H1 (cell line): ENCODE measurements around the gene PEX19. TPM values are rescaled to one million over a fixed set of nuclear protein-coding genes. Genes with fewer than 3 reads are reported as not detected.

Source experiments
- CTCF ChIA-PET: fragments of 300-600 bp; sonication (Branson Sonifier 250); formaldehyde crosslinking; loops from one replicate; lab custom pipeline; 2021; ENCODE audit not compliant: partially characterized antibody; lab: Charles Lee
- POLR2A ChIA-PET: fragments of 300-600 bp; sonication (Branson Sonifier 250); formaldehyde crosslinking; loops from one replicate; lab custom pipeline; 2021; ENCODE audit warnings: inconsistent platforms; ENCODE audit not compliant: partially characterized antibody; lab: Charles Lee
- DNase-seq, 2 experiments: peaks; one replicate each; pipeline versions ENCODE4 v3.0.0 to v3.0.0-alpha.2; 2010 to 2022; ENCODE audit warnings: low spot score in 2 of 2, low read depth in 1 of 2, mixed read lengths in 1 of 2
- FAIRE-seq: peaks from 2 replicates; lab custom pipeline; 2011; peaks lifted over from hg19 to GRCh38; lab: Jason Lieb, UNC
- H2AFZ ChIP-seq: 2 replicates; pipeline ENCODE4 v1.8.1; 2012; ENCODE audit warnings: low read length, inconsistent platforms
- H2AK5ac ChIP-seq: 2 replicates; pipeline ENCODE4 v1.6.1; 2013; ENCODE audit warnings: low read depth, low read length
- H2BK120ac ChIP-seq: replicated peaks from 2 replicates; pipeline ENCODE3; 2013; ENCODE audit warnings: low read depth, low read length, inconsistent platforms
- H2BK12ac ChIP-seq: 2 replicates; pipeline ENCODE4 v1.6.1; 2013; ENCODE audit warnings: low read depth, low read length
- H2BK15ac ChIP-seq: 2 replicates; pipeline ENCODE4 v1.6.1; 2013; ENCODE audit warnings: low read length
- H2BK20ac ChIP-seq: 2 replicates; pipeline ENCODE4 v1.6.1; 2013; ENCODE audit warnings: low read length
- H2BK5ac ChIP-seq: 2 replicates; pipeline ENCODE4 v1.6.1; 2013; ENCODE audit warnings: low read depth, low read length
- H3K14ac ChIP-seq: 2 replicates; pipeline ENCODE4 v1.6.1; 2013; ENCODE audit warnings: inconsistent platforms; ENCODE audit not compliant: insufficient read length
- H3K18ac ChIP-seq: 2 replicates; pipeline ENCODE4 v1.6.1; 2013; ENCODE audit warnings: low read length; ENCODE audit errors: extremely low read depth
- H3K23ac ChIP-seq: 2 replicates; pipeline ENCODE4 v1.6.1; 2013; ENCODE audit warnings: inconsistent platforms; ENCODE audit not compliant: insufficient read length
- H3K23me2 ChIP-seq: 2 replicates; pipeline ENCODE4 v1.6.1; 2013; ENCODE audit warnings: low read depth, low read length
- H3K27ac ChIP-seq: 2 replicates; pipeline ENCODE4 v1.6.1; 2011; ENCODE audit warnings: low read depth, low read length, inconsistent platforms
- H3K27me3 ChIP-seq, 4 experiments: replicated peaks in 1 of 4; 1 replicate in 1 of 4; 2 replicates in 3 of 4; pipeline versions ENCODE4 v1.6.1 to v1.8.1; 2011 to 2013; ENCODE audit warnings: low read length in 3 of 4, mild to moderate bottlenecking in 3 of 4, inconsistent platforms in 2 of 4, mixed read lengths in 2 of 4, moderate library complexity in 1 of 4; ENCODE audit not compliant: control insufficient read depth in 3 of 4, insufficient read depth in 3 of 4; ENCODE audit errors: extremely low read depth in 1 of 4
- H3K36me3 ChIP-seq, 4 experiments: 2 replicates each; pipeline versions ENCODE4 v1.6.1 to v1.8.1; 2011 to 2013; ENCODE audit warnings: mild to moderate bottlenecking in 4 of 4, low read length in 3 of 4, moderate library complexity in 2 of 4, control low read depth in 1 of 4, inconsistent platforms in 1 of 4; ENCODE audit not compliant: insufficient read depth in 4 of 4, control insufficient read depth in 2 of 4
- H3K4ac ChIP-seq: replicated peaks from 2 replicates; pipeline ENCODE3; 2013; ENCODE audit warnings: low read length, low read depth, mixed read lengths, inconsistent platforms; ENCODE audit not compliant: insufficient read length
- H3K4me1 ChIP-seq, 4 experiments: replicated peaks in 1 of 4; 1 replicate in 1 of 4; 2 replicates in 3 of 4; pipeline versions ENCODE4 v1.6.1 to v1.8.1; 2011 to 2013; ENCODE audit warnings: low read length in 3 of 4, inconsistent platforms in 2 of 4, mixed read lengths in 1 of 4; ENCODE audit not compliant: insufficient read depth in 4 of 4, control insufficient read depth in 3 of 4
- H3K4me2 ChIP-seq, 2 experiments: 2 replicates each; pipeline versions ENCODE4 v1.6.1 to v1.8.1; 2011 to 2013; ENCODE audit warnings: low read depth in 2 of 2, low read length in 2 of 2, control low read depth in 1 of 2, inconsistent platforms in 1 of 2, mild to moderate bottlenecking in 1 of 2; ENCODE audit not compliant: insufficient read depth in 1 of 2
- H3K4me3 ChIP-seq, 4 experiments: fragments of 200-600, 300-600 bp in 1 of 4; sonication (generic), shearing (Covaris generic), sonication (Bioruptor Twin) in 1 of 4; 2 replicates each; pipeline versions ENCODE4 v1.5.1 to v1.8.1; 2011 to 2016; ENCODE audit warnings: low read length in 4 of 4, low read depth in 3 of 4, control low read depth in 2 of 4, inconsistent platforms in 2 of 4, mild to moderate bottlenecking in 2 of 4, mixed read lengths in 1 of 4, moderate library complexity in 1 of 4; ENCODE audit not compliant: insufficient read depth in 2 of 4; ENCODE audit errors: extremely low read depth in 1 of 4
- H3K56ac ChIP-seq: replicated peaks from 2 replicates; pipeline ENCODE3; 2013; ENCODE audit warnings: low read depth, mild to moderate bottlenecking, mixed read lengths, low read length, inconsistent platforms; ENCODE audit not compliant: insufficient read length
- H3K79me1 ChIP-seq: 2 replicates; pipeline ENCODE4 v1.6.1; 2013; ENCODE audit warnings: low read depth, low read length, control low read depth
- H3K79me2 ChIP-seq, 2 experiments: 2 replicates each; pipeline versions ENCODE4 v1.6.1 to v1.8.1; 2012 to 2013; ENCODE audit warnings: low read length in 2 of 2, mild to moderate bottlenecking in 2 of 2, inconsistent platforms in 1 of 2; ENCODE audit not compliant: insufficient read depth in 2 of 2, control insufficient read depth in 1 of 2
- H3K9ac ChIP-seq, 4 experiments: replicated peaks in 1 of 4; 1 replicate in 1 of 4; 2 replicates in 3 of 4; pipeline versions ENCODE4 v1.6.1 to v1.8.1; 2011 to 2013; ENCODE audit warnings: low read depth in 3 of 4, low read length in 3 of 4, control low read depth in 2 of 4, mild to moderate bottlenecking in 2 of 4, moderate library complexity in 2 of 4, inconsistent platforms in 1 of 4; ENCODE audit errors: extremely low read depth in 1 of 4
- H3K9me3 ChIP-seq, 2 experiments: 2 replicates each; pipeline versions ENCODE4 v1.6.1 to v1.8.1; 2012 to 2013; ENCODE audit warnings: mild to moderate bottlenecking in 2 of 2, moderate library complexity in 2 of 2, control low read depth in 1 of 2, inconsistent platforms in 1 of 2, low read depth in 1 of 2, low read length in 1 of 2, mixed read lengths in 1 of 2; ENCODE audit not compliant: insufficient read depth in 2 of 2
- H4K20me1 ChIP-seq, 2 experiments: replicated peaks in 1 of 2; 2 replicates each; pipeline versions ENCODE3 to v1.8.1; 2011 to 2013; ENCODE audit warnings: inconsistent platforms in 2 of 2, low read length in 2 of 2, mild to moderate bottlenecking in 1 of 2; ENCODE audit not compliant: insufficient read depth in 2 of 2, control insufficient read depth in 1 of 2
- H4K5ac ChIP-seq: 2 replicates; pipeline ENCODE4 v1.6.1; 2013; ENCODE audit warnings: low read length, low read depth, mixed read lengths, inconsistent platforms; ENCODE audit not compliant: insufficient read length
- H4K8ac ChIP-seq: 2 replicates; pipeline ENCODE4 v1.8.0; 2013; ENCODE audit warnings: mild to moderate bottlenecking, moderate library complexity, low read length, inconsistent platforms; ENCODE audit not compliant: insufficient read depth; ENCODE audit errors: extremely low read depth
- H4K91ac ChIP-seq: replicated peaks from 2 replicates; pipeline ENCODE3; 2013; ENCODE audit warnings: low read length, mixed read lengths, inconsistent platforms; ENCODE audit not compliant: insufficient read length
- NRF1 ChIP-seq: IDR thresholded peaks from 2 replicates; pipeline ENCODE4 v1.6.1; 2011; ENCODE audit warnings: mild to moderate bottlenecking, low read depth, low read length, improper control_type of control experiment
- RNF2 ChIP-seq: fragments of 200-900, 300-1000 bp; sonication (generic); IDR thresholded peaks from 2 replicates; pipeline ENCODE4 v1.7.1; 2016; ENCODE audit warnings: borderline replicate concordance, low read depth, mild to moderate bottlenecking, antibody characterized with exemption, low read length; ENCODE audit not compliant: poor library complexity, severe bottlenecking; ENCODE audit errors: missing control alignments
- WGBS, 2 experiments: shearing (Covaris generic) in 1 of 2; methylation state at CpG; one replicate each; pipeline versions ENCODE4 v1.1.6 to v1.1.7; 2013 to 2015; ENCODE audit warnings: low lambda C conversion rate in 2 of 2, mixed read lengths in 2 of 2, inconsistent platforms in 1 of 2, low coverage in 1 of 2, missing lambda C conversion rate in 1 of 2; ENCODE audit not compliant: insufficient replicate concordance in 2 of 2, insufficient coverage in 1 of 2, insufficient read length in 1 of 2; ENCODE audit errors: extremely low coverage in 1 of 2, missing lambda C conversion rate in 1 of 2; 5-methylcytosine and 5-hydroxymethylcytosine counted together
- polyA plus RNA-seq, 7 experiments: library from polyadenylated mRNA; depleted of rRNA in 3 of 7; stranded (reverse) in 5 of 7; unstranded in 2 of 7; fragments of >200 nt in 5 of 7; fragments of 200-250 nt in 2 of 7; gene quantifications; 1 replicate in 5 of 7; 2 replicates in 1 of 7; 4 replicates in 1 of 7; pipeline versions ENCODE4 v1.2.1 to v1.2.3, GENCODE V29; 2011 to 2013; ENCODE audit warnings: missing spikeins in 2 of 7, mixed read lengths in 2 of 7
- total RNA-seq: library from RNA; stranded (reverse); fragmentation: NEBNext Ultra II Directional; extraction: Animal tissue kit (Norgen Biotek cat#: 25700); gene quantifications from 2 replicates; pipeline ENCODE4 v1.2.1, GENCODE V29; 2021

The PEX19 gene
- total and polyA plus RNA-seq, 2 of the 8 experiments (the other 6 are each of a cell fraction or from before 2014, with no cell fraction given): 50.4 to 80.2 TPM

- Histone ChIP-seq H3K9ac (no peak overlapping the region), H4K5ac (no peak overlapping the region), H2AK5ac (no peak overlapping the region), H3K23ac (no peak overlapping the region), H3K4ac (no peak overlapping the region), H2BK12ac (no peak overlapping the region), H3K56ac (no peak overlapping the region), H4K20me1 (peaks cover 0 to 2% of the 10 kb centered on the region in 2 experiments), H3K9me3 (no peaks in the 10 kb centered on the region), H3K79me1 (no peaks in the 10 kb centered on the region), H3K18ac (no peak overlapping the region), H3K27me3 (no peaks in the 10 kb centered on the region), H3K36me3 (peaks cover 27 to 81% (median 73%) of the 10 kb centered on the region in 4 experiments), H3K23me2 (no peaks in the 10 kb centered on the region), H3K4me3 (no peak overlapping the region), H2AFZ (no peak overlapping the region), H3K4me1 (no peaks in the 10 kb centered on the region), H3K14ac (no peak overlapping the region), H2BK20ac (no peak overlapping the region), H2BK15ac (no peak overlapping the region), H4K8ac (no peak overlapping the region; the same call in 1 of the 2 replicates), H3K79me2 (no peaks in the 10 kb centered on the region), H2BK120ac (no peak overlapping the region), H4K91ac (no peak overlapping the region), H2BK5ac (no peak overlapping the region), H3K27ac (no peak overlapping the region), H3K4me2 (no peak overlapping the region)
- POLR2A ChIA-PET: interaction anchor here (0.5 to 1.0 kb wide), 2 partner anchors 8 to 12 kb away, joined by 4 read pairs; no protein-coding TSS in a partner anchor
- no peak for DNase-seq
- TF ChIP-seq RNF2 (no peak), NRF1 (no peak)
- WGBS, 2 experiments: 85% methylated on average over 1 of the region's 1 CpG; no CpG with 5 or more reads in 1 of the 2 experiments
- FAIRE-seq: no peak
- CTCF ChIA-PET: interaction anchor here (0.9 to 1.1 kb wide), 3 partner anchors 12 to 81 kb away, joined by 3 to 5 read pairs (median 3); no protein-coding TSS in a partner anchor
Observed at GRCh38 chr1:160296036-160296435, 11.1 kb upstream of the PEX19 start.
